Stimulated activated CD4-positive, alpha-beta T cell treated with anti-CD3 and anti-CD28 coated beads, Interleukin-4, amount 100 ng/mL, for 4 hours (primary cell): ENCODE results near the gene EML4.
"Not testable (repeated sequence)": the region's sequence is repeated elsewhere in the genome, so short reads cannot be mapped to it uniquely, and the experiment has no call there.

Experiments used
- DNase-seq, 2 experiments: peaks; one replicate each; pipeline ENCODE4 v3.0.0-alpha.2; 2020

EML4 gene

DNA sequence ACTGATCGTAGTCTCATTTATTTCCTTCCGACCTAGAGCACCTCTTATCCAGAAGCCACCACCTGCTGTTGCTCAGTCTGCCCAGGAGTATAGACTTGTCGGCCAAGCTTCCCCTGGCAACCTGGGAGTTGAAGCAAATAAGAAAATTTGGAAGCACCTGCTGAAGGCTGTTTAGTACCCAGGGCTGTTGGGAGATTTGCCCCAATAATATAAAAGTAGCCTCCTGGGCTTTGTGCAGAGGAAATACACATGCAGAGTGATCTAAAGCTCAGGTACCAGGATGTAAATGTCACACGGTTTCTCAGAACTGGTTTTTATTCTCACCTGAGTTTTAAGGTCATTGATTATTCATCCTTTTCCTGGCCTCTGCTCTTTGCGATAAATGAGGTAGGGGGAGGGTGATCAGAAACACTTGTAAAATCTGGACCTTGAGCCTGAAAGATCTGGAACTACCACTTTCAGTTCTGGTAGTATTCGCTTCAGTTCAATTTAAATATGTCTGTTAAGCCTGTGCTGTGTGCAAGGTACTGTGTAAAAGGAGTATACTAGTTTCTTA, 192.7 kb downstream of the EML4 start:
- DNase-seq, result no peak

DNA sequence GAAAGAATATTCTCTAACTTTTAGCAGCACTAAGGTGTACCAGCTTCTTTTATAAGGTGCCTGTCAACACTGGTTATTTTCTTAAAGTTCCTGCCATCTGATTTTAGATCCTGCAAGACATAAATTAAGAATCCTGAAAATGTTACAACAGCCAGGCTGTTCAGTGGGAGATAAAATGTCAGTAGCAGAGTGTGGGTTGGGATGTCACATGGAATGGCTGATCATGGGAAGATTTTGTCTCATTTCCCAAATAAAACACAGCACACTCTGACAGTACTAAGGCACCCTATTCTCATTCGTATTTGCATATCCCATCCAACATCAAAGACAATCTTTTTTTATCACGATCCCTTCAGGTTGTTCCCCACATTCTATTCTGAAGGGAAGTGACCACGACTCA, 194.3 kb downstream of the EML4 start:
- DNase-seq, result no peak

DNA sequence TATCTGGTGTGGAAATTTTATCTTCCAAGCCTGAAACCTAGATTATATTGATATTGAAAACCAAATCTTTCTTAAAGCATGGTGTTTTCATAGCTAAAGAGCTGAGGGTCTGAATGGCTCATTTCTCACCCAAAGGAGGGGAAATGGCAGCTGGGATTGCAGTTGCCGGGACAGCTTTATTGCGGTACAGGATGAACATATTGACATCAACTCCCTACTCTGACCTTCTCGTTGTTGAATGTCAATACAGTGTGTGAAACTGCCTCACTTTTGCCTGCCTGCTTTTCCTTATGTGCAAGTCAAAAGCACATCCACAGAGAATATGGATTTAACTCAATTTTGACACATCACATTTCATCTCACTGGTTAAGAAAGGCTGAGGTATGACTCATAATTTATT, 195.5 kb downstream of the EML4 start:
- DNase-seq, result no peak

DNA sequence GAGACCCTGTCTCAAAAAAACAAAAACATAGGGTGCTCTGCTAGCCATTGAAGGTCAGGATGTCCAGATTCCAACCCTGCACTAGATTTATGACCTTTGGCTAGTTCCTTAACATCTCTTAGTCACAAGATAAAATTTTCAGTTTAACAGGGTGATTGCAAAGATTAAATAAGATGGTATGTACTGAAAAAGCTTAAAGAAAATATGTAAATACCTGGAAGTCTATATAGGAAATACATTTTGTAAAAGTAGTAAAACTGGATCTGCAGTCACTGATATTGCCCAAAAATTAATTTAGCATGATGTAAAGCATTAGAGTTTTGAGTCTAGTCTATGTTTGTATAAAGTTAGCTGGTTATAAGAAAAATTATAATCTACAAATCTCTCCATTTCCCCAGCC, 197.3 kb downstream of the EML4 start:
- DNase-seq, result no peak

DNA sequence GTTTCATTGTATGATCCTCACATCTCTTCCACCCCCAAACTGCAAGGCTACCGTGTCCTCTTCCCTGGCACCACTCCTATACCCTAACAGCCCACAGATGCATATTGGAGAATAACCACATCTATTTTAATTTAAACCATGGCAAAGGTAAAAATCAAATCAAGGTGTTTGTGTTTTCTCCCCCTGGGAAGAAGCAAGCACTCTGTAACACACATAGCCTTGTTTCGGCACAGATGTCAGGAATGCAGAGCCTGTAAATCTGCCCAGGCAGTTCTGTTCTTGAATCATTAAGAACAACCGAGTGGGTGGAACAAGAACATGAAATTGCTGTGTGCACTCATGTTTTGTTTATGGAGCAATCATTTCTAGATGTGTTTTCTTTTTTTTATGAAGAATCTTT, 198.7 kb downstream of the EML4 start:
- no peak for DNase-seq

DNA sequence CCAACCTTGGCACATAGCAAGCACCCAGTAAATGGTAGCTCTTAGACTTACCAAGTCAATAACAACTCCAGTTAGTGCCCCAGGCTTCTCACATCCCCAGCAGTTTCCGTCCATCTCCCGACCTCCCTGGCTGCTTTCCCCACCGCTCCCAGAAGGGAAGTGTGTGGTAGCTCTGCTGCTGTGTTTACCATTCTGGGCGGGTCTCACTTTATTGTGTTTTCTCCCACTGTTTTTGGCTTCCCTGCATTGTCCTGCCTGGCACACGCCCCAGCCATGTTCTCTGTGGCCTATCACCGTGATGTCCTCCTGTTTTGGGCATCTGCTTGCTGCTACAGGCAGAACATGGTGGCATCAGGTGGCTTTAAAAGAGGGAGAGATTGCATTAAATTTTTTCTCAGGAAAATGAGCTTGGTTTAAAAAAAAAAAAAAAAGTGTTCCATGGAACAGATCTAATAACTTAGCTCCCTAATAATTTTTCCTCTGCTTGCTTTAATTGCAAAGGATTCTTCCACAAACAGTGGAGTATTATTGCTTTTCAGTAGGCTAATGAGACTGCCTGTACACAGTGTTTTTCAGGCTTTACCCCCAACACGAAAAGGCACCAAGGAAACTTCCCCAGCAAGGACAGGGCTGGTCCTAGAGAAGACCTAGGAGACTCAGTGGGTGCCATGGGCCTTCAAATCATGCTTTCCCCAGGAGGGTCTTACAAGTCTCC, 199.8 kb downstream of the EML4 start:
- DNase-seq, result no peak

DNA sequence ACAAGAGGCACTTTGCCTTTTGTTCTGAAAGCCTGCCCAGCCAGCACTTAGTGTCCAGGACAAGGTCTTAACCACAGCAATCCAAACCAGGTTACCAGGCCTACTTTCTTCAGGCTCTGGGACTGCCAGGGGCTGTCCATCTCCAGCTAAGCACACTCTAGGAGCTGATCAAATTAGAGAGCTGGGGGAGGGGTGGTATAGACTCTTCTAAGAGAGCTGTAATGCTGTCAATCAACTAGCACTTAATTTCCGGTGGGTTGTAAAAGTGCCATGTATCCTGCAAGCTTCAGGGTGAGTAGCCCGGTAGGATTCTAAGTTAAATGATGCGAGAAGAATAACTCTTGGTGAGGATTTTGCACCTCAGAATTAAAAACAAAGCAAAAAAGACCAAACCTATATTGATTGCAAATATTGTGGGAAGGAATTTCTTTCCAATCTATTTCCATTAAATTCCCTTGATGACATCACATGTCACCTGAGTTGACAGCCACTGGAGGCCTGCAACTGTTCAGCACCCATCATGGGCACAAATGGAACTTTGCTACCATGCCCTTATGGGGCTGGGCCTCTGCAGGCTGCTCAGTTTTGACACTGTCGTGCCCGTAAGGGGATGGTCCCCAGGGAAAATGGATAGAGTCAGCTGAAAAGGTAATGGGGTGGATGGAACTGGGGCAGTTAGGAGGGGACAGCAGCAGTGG, 200.5 kb downstream of the EML4 start:
- DNase-seq, result no peak

DNA sequence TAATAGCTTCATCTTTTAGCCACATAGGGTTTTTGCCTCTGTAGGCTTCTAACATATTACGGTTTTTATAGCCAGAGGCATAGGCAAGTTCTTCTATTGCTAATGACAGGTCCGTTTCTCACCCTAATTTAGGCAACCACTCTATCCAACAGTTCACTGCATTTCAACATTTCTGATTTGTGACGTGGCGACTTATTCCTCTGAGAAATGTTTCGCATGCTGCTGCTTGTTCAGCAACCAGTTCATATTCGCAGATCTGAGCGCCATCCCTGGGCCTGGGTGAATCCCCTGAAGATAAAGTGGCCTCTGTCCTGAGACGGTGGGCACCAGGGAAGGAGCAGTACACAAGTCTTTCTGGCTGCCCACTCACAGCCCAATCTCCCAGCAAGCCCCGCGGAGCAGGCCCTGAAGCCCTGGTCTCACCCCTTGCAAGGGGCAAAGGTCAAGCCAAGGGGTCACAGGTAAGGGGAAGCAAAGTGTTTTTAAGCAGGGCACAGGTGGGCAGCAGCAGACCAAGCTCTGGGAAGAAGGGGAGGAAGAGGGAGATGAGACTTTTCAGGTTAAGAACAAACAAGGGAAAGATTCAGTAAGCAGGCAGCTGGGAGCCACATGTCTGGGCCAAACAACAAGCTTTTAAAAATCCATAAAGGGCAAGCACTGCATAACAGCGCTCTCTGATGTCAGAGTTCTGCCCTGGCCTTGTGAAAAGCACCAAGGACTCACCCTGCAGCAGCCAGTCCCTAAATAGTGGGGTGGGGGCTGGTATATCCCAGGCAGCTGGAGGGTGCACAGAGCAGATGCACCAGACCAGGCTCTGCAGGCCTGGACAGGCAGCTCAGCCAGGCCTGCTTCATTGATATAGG, 202.7 kb downstream of the EML4 start:
- DNase-seq, result no peak

DNA sequence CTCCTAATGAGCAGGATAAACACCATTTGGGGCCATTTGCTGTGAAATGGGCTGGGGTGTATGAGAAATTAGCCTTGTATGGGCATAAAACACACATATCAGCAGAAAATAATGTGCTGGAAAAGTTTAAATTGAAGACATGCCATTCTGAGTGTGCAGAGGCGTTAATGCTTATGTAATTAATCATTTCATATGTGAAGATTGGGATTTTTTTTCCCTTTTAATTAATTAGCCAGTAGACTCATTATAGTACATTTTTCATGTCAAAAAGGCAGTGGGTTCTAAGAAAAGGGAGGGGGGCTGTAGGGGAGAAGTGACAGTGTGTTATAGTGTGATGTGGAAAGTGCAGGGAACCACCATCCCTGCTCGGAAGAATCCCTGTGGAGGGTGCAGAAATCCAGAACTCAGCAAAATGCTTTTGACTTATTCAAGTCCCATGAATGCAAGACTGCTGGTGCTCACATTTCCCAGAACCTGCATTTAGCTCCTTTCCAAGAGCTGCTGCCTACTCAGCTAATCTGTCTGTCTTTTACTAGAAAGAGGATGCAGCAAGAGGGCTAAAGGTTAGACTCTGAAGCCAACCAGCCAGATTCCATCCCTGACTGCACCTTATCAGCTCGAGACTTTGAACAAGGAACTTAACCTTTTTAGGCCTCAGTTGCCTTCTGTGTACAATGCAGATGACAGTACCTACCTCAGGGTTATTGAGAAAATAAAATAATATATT, 203.5 kb downstream of the EML4 start:
- DNase-seq, result no peak

DNA sequence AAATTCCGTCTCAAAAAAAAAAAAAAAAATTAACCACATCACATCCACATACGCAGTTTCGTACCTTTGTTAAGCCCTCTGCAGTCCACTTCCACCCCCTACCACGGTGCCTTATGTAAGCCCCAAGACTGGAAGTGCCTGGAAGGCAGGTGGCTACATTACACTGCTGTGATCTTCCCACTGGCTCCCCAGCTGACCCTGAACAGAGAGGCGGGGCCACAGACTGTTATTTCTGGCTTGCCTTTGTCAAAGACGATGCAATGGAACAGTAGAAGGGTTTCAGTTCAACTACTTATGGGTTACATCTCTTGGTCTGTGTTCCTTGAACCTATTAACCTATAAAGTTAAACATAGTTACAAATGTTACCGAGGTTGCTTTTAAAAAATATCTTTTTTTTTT, 207.6 kb downstream of the EML4 start:
- DNase-seq, result no peak

DNA sequence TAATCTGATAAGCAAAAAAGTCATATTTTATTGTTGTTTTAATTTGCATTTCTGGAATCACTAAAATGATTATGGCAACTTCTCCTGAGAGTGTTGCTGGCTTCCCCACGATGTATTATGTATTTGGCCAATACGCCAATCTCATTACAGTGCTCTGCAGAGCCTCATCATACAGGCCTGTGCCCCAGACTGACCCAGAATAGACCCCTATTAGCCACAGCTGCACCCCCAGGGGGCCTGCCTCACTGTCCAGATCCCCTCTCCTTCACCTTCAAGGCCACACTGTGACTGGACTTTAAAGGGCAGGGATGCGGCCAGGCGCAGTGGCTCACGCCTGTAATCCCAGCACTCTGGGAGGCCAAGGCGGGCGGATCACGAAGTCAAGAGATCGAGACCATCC, 209.3 kb downstream of the EML4 start:
- no peak for DNase-seq

DNA sequence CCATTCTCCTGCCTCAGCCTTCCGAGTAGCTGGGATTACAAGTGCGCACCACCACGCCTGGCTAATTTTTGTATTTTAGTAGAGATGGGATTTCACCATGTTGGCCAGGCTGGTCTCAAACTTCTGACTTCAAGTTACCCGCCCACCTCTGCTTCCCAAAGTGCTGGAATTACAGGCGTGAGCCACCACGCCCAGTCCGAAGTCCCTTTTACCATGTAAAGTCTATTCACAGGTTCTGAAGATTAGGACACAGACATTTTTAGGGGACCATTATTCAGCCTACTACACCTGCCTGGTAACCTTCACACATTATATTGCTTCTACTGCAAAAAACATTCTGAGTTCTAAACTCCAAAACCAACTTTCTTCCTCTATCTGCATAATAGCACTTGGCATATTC, 210.9 kb downstream of the EML4 start:
- DNase-seq, result not testable (repeated sequence)

DNA sequence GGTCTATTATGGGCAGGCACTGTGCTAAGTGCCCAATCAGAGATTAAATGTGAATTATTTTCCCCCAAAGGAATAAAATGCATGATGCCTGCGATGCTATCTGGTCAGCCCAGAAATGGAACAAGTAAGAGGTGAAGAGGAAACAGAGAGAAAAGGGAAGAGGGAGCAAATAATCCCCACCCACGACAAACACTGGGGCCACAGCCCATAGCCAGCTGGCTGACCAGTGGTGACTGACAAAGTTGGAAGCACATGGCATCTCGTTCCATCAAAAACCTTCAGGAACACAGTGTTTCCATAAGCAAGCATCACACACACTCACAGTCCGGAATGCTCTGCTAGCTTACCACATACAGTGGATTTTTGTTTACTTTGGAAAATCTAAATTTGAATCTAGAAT, 213.0 kb downstream of the EML4 start:
- DNase-seq, result no peak
